Neural cell (in vitro differentiated cells): ENCODE results near the gene LRMDA. TPM values are rescaled to one million over a fixed set of nuclear protein-coding genes. Genes with fewer than 3 reads are reported as not detected.
A peak's percentile ranks its signal among the peaks of the same experiment; 100 is the strongest.

Experiments
- H2AFZ ChIP-seq: fragments of 200-600, 300-800 bp; sonication (generic), shearing (Covaris generic); 2 replicates; pipeline ENCODE4 v1.6.0; 2014; ENCODE audit warnings: low read depth, mild to moderate bottlenecking, antibody characterized with exemption, low read length, moderate library complexity
- H3F3A ChIP-seq: fragments of 200-600 bp; shearing (Covaris generic); 2 replicates; pipeline ENCODE4 v1.6.1; 2016; ENCODE audit warnings: mild to moderate bottlenecking, moderate library complexity, mixed read lengths, antibody characterized with exemption, low read length; ENCODE audit not compliant: insufficient read depth, poor library complexity, severe bottlenecking
- H3K27ac ChIP-seq: fragments of 200-600, 300-800 bp; sonication (generic), shearing (Covaris generic); 2 replicates; pipeline ENCODE4 v1.5.1; 2014; ENCODE audit warnings: mild to moderate bottlenecking, low read length, moderate library complexity
- H3K27me3 ChIP-seq: fragments of 300-800, 200-600 bp; sonication (generic), shearing (Covaris generic); 2 replicates; pipeline ENCODE4 v1.6.0; 2014; ENCODE audit warnings: mild to moderate bottlenecking, low read depth, low read length, moderate library complexity; ENCODE audit not compliant: insufficient read depth
- H3K36me3 ChIP-seq: fragments of 300-800, 200-600 bp; sonication (generic), shearing (Covaris generic); 2 replicates; pipeline ENCODE4 v1.5.1; 2014; ENCODE audit warnings: mild to moderate bottlenecking, antibody characterized with exemption, low read length, moderate library complexity; ENCODE audit not compliant: insufficient read depth
- H3K4me2 ChIP-seq: fragments of 300-800, 200-600 bp; sonication (generic), shearing (Covaris generic); 2 replicates; pipeline ENCODE4 v1.6.0; 2014; ENCODE audit warnings: mild to moderate bottlenecking, low read length
- H3K4me3 ChIP-seq: fragments of 300-800, 200-600 bp; sonication (generic), shearing (Covaris generic); 2 replicates; pipeline ENCODE4 v1.5.1; 2014; ENCODE audit warnings: mild to moderate bottlenecking, low read length, moderate library complexity
- H3K79me2 ChIP-seq: fragments of 200-600 bp; shearing (Covaris generic); replicated peaks from 2 replicates; pipeline ENCODE4 v1.6.0; 2014; ENCODE audit warnings: mild to moderate bottlenecking, low read length, moderate library complexity; ENCODE audit not compliant: insufficient read depth
- H3K9ac ChIP-seq: fragments of 300-800, 200-600 bp; sonication (generic), shearing (Covaris generic); 2 replicates; pipeline ENCODE4 v1.6.1; 2016; ENCODE audit warnings: mild to moderate bottlenecking, low read length, mixed read lengths
- H3K9me2 ChIP-seq: fragments of 200-600 bp; shearing (Covaris generic); 2 replicates; pipeline ENCODE4 v1.6.1; 2016; ENCODE audit warnings: mild to moderate bottlenecking, low read length, mixed read lengths; ENCODE audit not compliant: insufficient read depth
- H3K9me3 ChIP-seq: fragments of 200-600, 300-800 bp; sonication (generic), shearing (Covaris generic); 2 replicates; pipeline ENCODE4 v1.6.1; 2016; ENCODE audit warnings: mild to moderate bottlenecking, mixed run types, low read length, moderate library complexity, mixed read lengths
- H4K20me1 ChIP-seq: fragments of 200-600 bp; shearing (Covaris generic); 2 replicates; pipeline ENCODE4 v1.6.1; 2016; ENCODE audit warnings: mild to moderate bottlenecking, mixed run types; ENCODE audit not compliant: insufficient read depth
- EP300 ChIP-seq: fragments of 450-650 bp; conservative IDR thresholded peaks from 2 replicates; pipeline ENCODE4 v1.6.1; 2014; ENCODE audit warnings: antibody characterized with exemption, mild to moderate bottlenecking, moderate library complexity; ENCODE audit not compliant: poor library complexity, severe bottlenecking
- EZH2 ChIP-seq: fragments of 200-600, 300-800 bp; shearing (Covaris generic), sonication (generic); IDR thresholded peaks from 2 replicates; pipeline ENCODE4 v1.6.1; 2014; ENCODE audit warnings: antibody characterized with exemption, low read length, borderline replicate concordance, mild to moderate bottlenecking; ENCODE audit not compliant: insufficient read depth, poor library complexity, severe bottlenecking
- MXI1 ChIP-seq: fragments of 450-650 bp; conservative IDR thresholded peaks from 2 replicates; pipeline ENCODE4 v1.6.1; 2014; ENCODE audit warnings: antibody characterized with exemption, mild to moderate bottlenecking; ENCODE audit not compliant: poor library complexity, severe bottlenecking
- POLR2AphosphoS5 ChIP-seq: IDR thresholded peaks from 2 replicates; pipeline ENCODE4 v1.6.1; 2012
- RAD21 ChIP-seq: fragments of 450-650 bp; conservative IDR thresholded peaks from 2 replicates; pipeline ENCODE4 v1.6.1; 2014; ENCODE audit warnings: antibody characterized with exemption, mild to moderate bottlenecking, moderate library complexity
- SMC3 ChIP-seq: fragments of 450-650 bp; conservative IDR thresholded peaks from 2 replicates; pipeline ENCODE4 v1.6.1; 2014; ENCODE audit warnings: antibody characterized with exemption, mild to moderate bottlenecking, moderate library complexity; ENCODE audit not compliant: poor library complexity
- TAF1 ChIP-seq: IDR thresholded peaks from 2 replicates; pipeline ENCODE4 v1.6.1; 2012; ENCODE audit warnings: low read depth
- polyA plus RNA-seq: library from polyadenylated mRNA; depleted of rRNA; stranded (reverse); fragments of >200 nt; gene quantifications from 2 replicates; pipeline ENCODE4 v1.2.3, GENCODE V29; 2014
- TF ChIP-seq, protein P1 (sequence below): IDR thresholded peaks from 2 replicates; pipeline ENCODE4 v1.6.1; 2012; ENCODE audit warnings: borderline replicate concordance
- TF ChIP-seq, protein P2 (sequence below): fragments of 450-650 bp; IDR thresholded peaks from 2 replicates; pipeline ENCODE4 v1.5.1; 2014; ENCODE audit warnings: antibody characterized with exemption, mild to moderate bottlenecking, moderate library complexity; ENCODE audit not compliant: poor library complexity, severe bottlenecking

The LRMDA gene
- polyA plus RNA-seq, 1 donor from 2014 or later, result 5.6 TPM

DNA sequence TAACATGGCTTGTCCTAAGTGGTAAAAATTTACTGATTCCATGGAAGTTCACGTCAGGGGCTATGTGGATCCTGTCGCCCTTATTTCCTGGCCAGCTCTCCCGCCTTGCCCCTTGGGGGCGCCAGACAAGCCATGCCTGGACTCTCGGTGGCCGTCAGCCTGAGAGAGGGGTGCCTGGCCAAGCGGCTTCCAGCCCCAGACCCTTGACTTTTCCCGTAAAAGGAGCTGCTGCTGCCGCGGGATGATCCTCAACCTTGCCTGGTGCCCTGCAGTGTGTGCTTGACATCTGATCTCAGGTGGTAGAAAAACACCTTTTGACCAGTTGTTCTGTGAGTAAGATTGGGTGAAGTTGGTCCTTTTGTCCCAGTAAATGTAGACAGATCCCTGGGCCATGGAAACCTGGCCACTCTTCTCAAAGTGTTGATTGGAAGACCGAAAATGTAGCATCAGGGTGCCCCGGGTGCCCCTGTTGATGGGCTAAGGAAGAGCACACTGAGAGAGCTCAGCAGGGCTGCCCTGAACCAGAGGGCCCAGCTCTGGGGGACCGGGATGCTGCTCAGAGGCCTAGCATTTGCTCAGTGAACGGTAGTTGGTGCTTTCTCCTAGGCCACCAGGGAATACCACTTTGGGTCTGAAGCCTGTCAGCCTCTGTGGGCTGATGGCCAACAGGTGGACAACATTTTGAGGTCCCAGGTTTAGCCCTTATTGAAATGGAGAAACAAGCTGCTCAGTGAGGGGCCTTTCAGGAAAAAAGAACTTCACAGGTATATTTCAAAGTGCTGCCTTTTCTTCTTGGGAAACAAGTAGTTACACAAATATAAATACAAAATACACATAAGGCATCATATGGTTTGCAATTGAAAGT lies 162.5 kb downstream of the LRMDA start:
- Histone ChIP-seq H3K27me3 (no peaks in the 10 kb centered on the region), H3K9me3 (no peaks in the 10 kb centered on the region), H3K27ac (peak overlapping the region; percentile 10), H3K9me2 (no peaks in the 10 kb centered on the region), H3F3A (peaks cover 14% of the 10 kb centered on the region), H3K79me2 (no peaks in the 10 kb centered on the region), H3K9ac (no peak overlapping the region), H3K4me2 (peak overlapping the region; percentile 30), H2AFZ (no peak overlapping the region), H3K36me3 (no peaks in the 10 kb centered on the region), H3K4me3 (no peak overlapping the region), H4K20me1 (no peaks in the 10 kb centered on the region)
- TF ChIP-seq, protein P1, sequence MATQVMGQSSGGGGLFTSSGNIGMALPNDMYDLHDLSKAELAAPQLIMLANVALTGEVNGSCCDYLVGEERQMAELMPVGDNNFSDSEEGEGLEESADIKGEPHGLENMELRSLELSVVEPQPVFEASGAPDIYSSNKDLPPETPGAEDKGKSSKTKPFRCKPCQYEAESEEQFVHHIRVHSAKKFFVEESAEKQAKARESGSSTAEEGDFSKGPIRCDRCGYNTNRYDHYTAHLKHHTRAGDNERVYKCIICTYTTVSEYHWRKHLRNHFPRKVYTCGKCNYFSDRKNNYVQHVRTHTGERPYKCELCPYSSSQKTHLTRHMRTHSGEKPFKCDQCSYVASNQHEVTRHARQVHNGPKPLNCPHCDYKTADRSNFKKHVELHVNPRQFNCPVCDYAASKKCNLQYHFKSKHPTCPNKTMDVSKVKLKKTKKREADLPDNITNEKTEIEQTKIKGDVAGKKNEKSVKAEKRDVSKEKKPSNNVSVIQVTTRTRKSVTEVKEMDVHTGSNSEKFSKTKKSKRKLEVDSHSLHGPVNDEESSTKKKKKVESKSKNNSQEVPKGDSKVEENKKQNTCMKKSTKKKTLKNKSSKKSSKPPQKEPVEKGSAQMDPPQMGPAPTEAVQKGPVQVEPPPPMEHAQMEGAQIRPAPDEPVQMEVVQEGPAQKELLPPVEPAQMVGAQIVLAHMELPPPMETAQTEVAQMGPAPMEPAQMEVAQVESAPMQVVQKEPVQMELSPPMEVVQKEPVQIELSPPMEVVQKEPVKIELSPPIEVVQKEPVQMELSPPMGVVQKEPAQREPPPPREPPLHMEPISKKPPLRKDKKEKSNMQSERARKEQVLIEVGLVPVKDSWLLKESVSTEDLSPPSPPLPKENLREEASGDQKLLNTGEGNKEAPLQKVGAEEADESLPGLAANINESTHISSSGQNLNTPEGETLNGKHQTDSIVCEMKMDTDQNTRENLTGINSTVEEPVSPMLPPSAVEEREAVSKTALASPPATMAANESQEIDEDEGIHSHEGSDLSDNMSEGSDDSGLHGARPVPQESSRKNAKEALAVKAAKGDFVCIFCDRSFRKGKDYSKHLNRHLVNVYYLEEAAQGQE, result no peak
- TF ChIP-seq, protein P2, sequence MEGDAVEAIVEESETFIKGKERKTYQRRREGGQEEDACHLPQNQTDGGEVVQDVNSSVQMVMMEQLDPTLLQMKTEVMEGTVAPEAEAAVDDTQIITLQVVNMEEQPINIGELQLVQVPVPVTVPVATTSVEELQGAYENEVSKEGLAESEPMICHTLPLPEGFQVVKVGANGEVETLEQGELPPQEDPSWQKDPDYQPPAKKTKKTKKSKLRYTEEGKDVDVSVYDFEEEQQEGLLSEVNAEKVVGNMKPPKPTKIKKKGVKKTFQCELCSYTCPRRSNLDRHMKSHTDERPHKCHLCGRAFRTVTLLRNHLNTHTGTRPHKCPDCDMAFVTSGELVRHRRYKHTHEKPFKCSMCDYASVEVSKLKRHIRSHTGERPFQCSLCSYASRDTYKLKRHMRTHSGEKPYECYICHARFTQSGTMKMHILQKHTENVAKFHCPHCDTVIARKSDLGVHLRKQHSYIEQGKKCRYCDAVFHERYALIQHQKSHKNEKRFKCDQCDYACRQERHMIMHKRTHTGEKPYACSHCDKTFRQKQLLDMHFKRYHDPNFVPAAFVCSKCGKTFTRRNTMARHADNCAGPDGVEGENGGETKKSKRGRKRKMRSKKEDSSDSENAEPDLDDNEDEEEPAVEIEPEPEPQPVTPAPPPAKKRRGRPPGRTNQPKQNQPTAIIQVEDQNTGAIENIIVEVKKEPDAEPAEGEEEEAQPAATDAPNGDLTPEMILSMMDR, result peak; percentile 45
- no peak for TF ChIP-seq SMC3

DNA sequence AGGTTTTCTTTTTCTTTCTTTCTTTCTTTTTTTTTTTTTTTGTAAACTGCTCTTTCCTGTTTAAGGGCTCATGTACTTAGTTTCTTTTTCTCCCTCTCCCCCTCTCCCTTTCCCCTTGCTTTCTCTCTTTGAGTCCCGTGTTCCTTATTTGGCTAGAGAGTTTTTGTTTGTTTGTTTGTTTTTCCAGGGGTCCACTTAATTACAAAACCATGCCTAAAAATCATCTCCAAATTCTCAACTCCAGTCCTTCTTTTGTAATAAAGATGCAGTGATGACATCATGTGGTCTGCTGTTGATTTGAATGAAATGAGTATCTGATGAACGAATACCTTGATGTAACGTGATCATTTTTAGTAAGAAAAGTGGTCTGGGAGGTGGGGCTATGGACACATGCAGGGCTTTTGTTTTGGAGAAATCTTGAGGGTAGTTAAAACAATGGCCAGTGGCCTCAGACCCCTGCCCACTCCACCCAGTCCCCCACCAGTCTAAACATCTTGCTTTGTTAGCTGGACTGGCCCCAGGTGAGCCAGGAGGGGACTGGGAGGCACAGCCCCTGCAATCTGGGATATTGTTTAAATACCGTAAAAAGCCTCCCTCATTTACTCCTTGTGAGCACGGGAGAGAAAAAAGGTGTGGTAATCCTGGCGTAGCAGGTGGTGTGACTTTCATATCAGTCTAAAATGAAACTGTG lies 165.7 kb downstream of the LRMDA start:
- Histone ChIP-seq H4K20me1 (no peaks in the 10 kb centered on the region), H3K27ac (no peak overlapping the region), H3K79me2 (no peaks in the 10 kb centered on the region), H3K9me2 (no peaks in the 10 kb centered on the region), H3K4me3 (no peak overlapping the region), H3K36me3 (no peaks in the 10 kb centered on the region), H3K4me2 (no peak overlapping the region), H2AFZ (no peak overlapping the region), H3F3A (peaks cover 12% of the 10 kb centered on the region), H3K27me3 (peaks cover 16% of the 10 kb centered on the region), H3K9ac (no peak overlapping the region), H3K9me3 (no peaks in the 10 kb centered on the region)
- TF ChIP-seq, protein P2, result no peak
- TF ChIP-seq POLR2AphosphoS5, result no peak
- TF ChIP-seq MXI1, result no peak
- no peak for TF ChIP-seq EP300
- TF ChIP-seq, protein P1, result no peak
- no peak for TF ChIP-seq TAF1
- no peak for TF ChIP-seq RAD21
- TF ChIP-seq EZH2, result no peak
- no peak for TF ChIP-seq SMC3
